ENCODE measurements around the gene OSGEPL1.
A peak's percentile ranks its signal among the peaks of the same experiment; 100 is the strongest.

Gene OSGEPL1

DNA sequence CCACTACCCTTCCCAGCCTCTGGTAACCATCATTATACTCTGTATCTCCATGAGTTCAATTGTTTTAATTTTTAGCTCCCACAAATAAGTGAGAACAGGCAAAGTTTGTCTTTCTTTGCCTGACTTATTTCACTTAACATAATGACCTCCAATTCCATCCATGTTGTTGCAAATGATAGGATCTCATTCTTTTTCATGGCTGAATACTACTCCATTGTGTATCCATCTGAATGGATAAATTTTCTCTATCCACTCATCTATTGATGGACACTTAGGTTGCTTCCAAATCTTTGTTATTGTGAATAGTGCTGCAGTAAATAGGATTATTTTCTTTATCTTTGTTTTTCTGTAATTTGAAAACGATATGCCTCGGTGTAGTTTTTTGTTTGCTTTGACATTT, 61.9 kb downstream of the OSGEPL1 start:
- Mint-ChIP-seq H3K4me3 (no peak overlapping the region), H3K27me3 (no peaks in the 10 kb centered on the region), H3K27ac (no peak overlapping the region), H3K4me1 (peaks cover 2% of the 10 kb centered on the region), H3K9me3 (no peaks in the 10 kb centered on the region), H3K36me3 (ENCODE audit: low read depth) (peaks cover 4% of the 10 kb centered on the region)
- ATAC-seq = no peak
- DNase-seq = no peak

GRCh38 chr2:189698020-189698887, 64.3 kb downstream of the OSGEPL1 start:
- ATAC-seq (peak; percentile 43), DNase-seq (peak; percentile 29)
- Mint-ChIP-seq H3K27me3 (no peaks in the 10 kb centered on the region), H3K27ac (no peak overlapping the region), H3K9me3 (no peaks in the 10 kb centered on the region), H3K4me1 (peaks cover 2% of the 10 kb centered on the region), H3K36me3 (ENCODE audit: low read depth) (peaks cover 5% of the 10 kb centered on the region), H3K4me3 (no peak overlapping the region)

Measured in activated naive CD8-positive, alpha-beta T cell treated with anti-CD3 and anti-CD28 coated beads, Interleukin-2, amount 50 U/mL, for 24 hours (primary cell).